WTC11 (cell line): ENCODE measurements around the gene CDC45. TPM values are rescaled to one million over a fixed set of nuclear protein-coding genes. Genes with fewer than 3 reads are reported as not detected.

Source experiments
- ATAC-seq: fragments of 200-7000 bp; cut with Tn5 transposase; 2 replicates; pipeline ENCODE4 v1.10.0; 2021; ENCODE audit warnings: mild to moderate bottlenecking, moderate library complexity
- CTCF ChIA-PET: fragments of 300-600 bp; sonication (Branson Sonifier 250); formaldehyde crosslinking; loops from one replicate; lab custom pipeline; 2021; ENCODE audit warnings: antibody characterized with exemption; lab: Charles Lee
- POLR2A ChIA-PET: fragments of 350-600 bp; sonication (Branson Sonifier 250); formaldehyde crosslinking; loops from one replicate; lab custom pipeline; 2021; ENCODE audit warnings: antibody characterized with exemption; lab: Charles Lee
- DNase-seq: peaks from one replicate; pipeline ENCODE4 v3.0.0; 2021; ENCODE audit warnings: low spot score
- H3K27ac Mint-ChIP-seq: 2 replicates; pipeline ENCODE4 v1.8.0; 2021; ENCODE audit warnings: mixed read lengths
- H3K27me3 Mint-ChIP-seq: 2 replicates; pipeline ENCODE4 v1.8.0; 2021; ENCODE audit warnings: low read depth, mild to moderate bottlenecking, moderate library complexity, mixed read lengths
- H3K36me3 Mint-ChIP-seq: 2 replicates; pipeline ENCODE4 v1.8.0; 2021; ENCODE audit warnings: mixed read lengths
- H3K4me1 Mint-ChIP-seq: 2 replicates; pipeline ENCODE4 v1.8.0; 2022; ENCODE audit warnings: mixed read lengths
- H3K4me3 Mint-ChIP-seq: 2 replicates; pipeline ENCODE4 v1.8.0; 2021; ENCODE audit warnings: mild to moderate bottlenecking, moderate library complexity, mixed read lengths
- H3K9me3 Mint-ChIP-seq: 2 replicates; pipeline ENCODE4 v1.8.0; 2021; ENCODE audit warnings: mixed read lengths
- GABPB1 ChIP-seq: sonication (generic); formaldehyde crosslinking; IDR thresholded peaks from 2 replicates; pipeline ENCODE4 v1.8.1; 2023; ENCODE audit warnings: mild to moderate bottlenecking, missing genetic modification reagents
- GRHL2 ChIP-seq: fragments of 250-450 bp; sonication (Bioruptor Pico); IDR thresholded peaks from 2 replicates; pipeline ENCODE4 v1.8.0; 2022; ENCODE audit warnings: mild to moderate bottlenecking, moderate library complexity; ENCODE audit not compliant: insufficient replicate concordance, severe bottlenecking
- GTF2I ChIP-seq: fragments of 250-450 bp; sonication (Bioruptor Pico); conservative IDR thresholded peaks from 2 replicates; pipeline ENCODE4 v1.4.0; 2021; ENCODE audit warnings: mild to moderate bottlenecking
- IRF2 ChIP-seq: sonication (generic); formaldehyde crosslinking; IDR thresholded peaks from 2 replicates; pipeline ENCODE4 v1.8.0; 2022; ENCODE audit warnings: low read depth, missing genetic modification reagents, borderline replicate concordance
- JUN ChIP-seq: sonication (generic); formaldehyde crosslinking; IDR thresholded peaks from 2 replicates; pipeline ENCODE4 v1.8.0; 2023; ENCODE audit warnings: mild to moderate bottlenecking, missing genetic modification reagents
- MYBL2 ChIP-seq: sonication (generic); formaldehyde crosslinking; IDR thresholded peaks from 2 replicates; pipeline ENCODE4 v1.8.1; 2023; ENCODE audit warnings: mild to moderate bottlenecking, moderate library complexity, missing genetic modification reagents
- NFATC4 ChIP-seq: fragments of 250-450 bp; sonication (Bioruptor Pico); IDR thresholded peaks from 2 replicates; pipeline ENCODE4 v1.9.0; 2021; ENCODE audit warnings: mild to moderate bottlenecking
- NFYB ChIP-seq: sonication (generic); formaldehyde crosslinking; conservative IDR thresholded peaks from 2 replicates; pipeline ENCODE4 v1.8.0; 2022; ENCODE audit warnings: low read depth, missing genetic modification reagents
- NR1H2 ChIP-seq: sonication (generic); formaldehyde crosslinking; IDR thresholded peaks from 2 replicates; pipeline ENCODE4 v1.9.0; 2021; ENCODE audit warnings: mild to moderate bottlenecking, moderate library complexity, missing genetic modification reagents
- NR3C1 ChIP-seq: sonication (generic); formaldehyde crosslinking; conservative IDR thresholded peaks from 2 replicates; pipeline ENCODE4 v1.8.1; 2023; ENCODE audit warnings: low read depth, mild to moderate bottlenecking, missing genetic modification reagents
- PRRX2 ChIP-seq: fragments of 250-450 bp; sonication (Bioruptor Pico); IDR thresholded peaks from 2 replicates; pipeline ENCODE4 v1.8.0; 2021; ENCODE audit warnings: mild to moderate bottlenecking
- TEAD1 ChIP-seq: sonication (generic); formaldehyde crosslinking; IDR thresholded peaks from 2 replicates; pipeline ENCODE4 v1.8.0; 2022; ENCODE audit warnings: mild to moderate bottlenecking, missing genetic modification reagents
- ZBTB21 ChIP-seq: sonication (generic); formaldehyde crosslinking; IDR thresholded peaks from 2 replicates; pipeline ENCODE4 v1.8.1; 2023; ENCODE audit warnings: mild to moderate bottlenecking, missing genetic modification reagents, borderline replicate concordance
- ZNF263 ChIP-seq: sonication (generic); formaldehyde crosslinking; IDR thresholded peaks from 2 replicates; pipeline ENCODE4 v1.8.1; 2022; ENCODE audit warnings: low read depth, mild to moderate bottlenecking, moderate library complexity, missing genetic modification reagents
- ZNF317 ChIP-seq: sonication (generic); formaldehyde crosslinking; IDR thresholded peaks from 2 replicates; pipeline ENCODE4 v1.8.1; 2023; ENCODE audit warnings: low read depth, mild to moderate bottlenecking, moderate library complexity, missing genetic modification reagents, borderline replicate concordance
- ZNF423 ChIP-seq: fragments of 250-450 bp; sonication (Bioruptor Pico); IDR thresholded peaks from 2 replicates; pipeline ENCODE4 v2.1.2; 2022; ENCODE audit warnings: mild to moderate bottlenecking, moderate library complexity
- total RNA-seq: library from RNA; stranded (reverse); gene quantifications from 3 replicates; pipeline ENCODE4 v1.2.3, GENCODE V29; 2021
- TF ChIP-seq, protein P1 (sequence below): sonication (generic); formaldehyde crosslinking; IDR thresholded peaks from 2 replicates; pipeline ENCODE4 v1.8.1; 2023; ENCODE audit warnings: mild to moderate bottlenecking, missing genetic modification reagents
- TF ChIP-seq, protein P2 (sequence below): fragments of 250-450 bp; sonication (Bioruptor Pico); IDR thresholded peaks from 2 replicates; pipeline ENCODE4 v1.9.0; 2021; ENCODE audit warnings: moderate library complexity, mild to moderate bottlenecking, inconsistent platforms, borderline replicate concordance
- TF ChIP-seq, protein P3 (sequence below): fragments of 250-450 bp; sonication (Bioruptor Pico); conservative IDR thresholded peaks from 2 replicates; pipeline ENCODE4 v1.9.0; 2021; ENCODE audit warnings: mild to moderate bottlenecking
- TF ChIP-seq, protein P4 (sequence below): sonication (generic); formaldehyde crosslinking; IDR thresholded peaks from 2 replicates; pipeline ENCODE4 v1.8.0; 2023; ENCODE audit warnings: missing genetic modification reagents
- TF ChIP-seq, protein P5 (sequence below): fragments of 250-450 bp; sonication (Bioruptor Pico); IDR thresholded peaks from 2 replicates; pipeline ENCODE4 v1.9.0; 2021; ENCODE audit warnings: mild to moderate bottlenecking
- TF ChIP-seq, protein P6 (sequence below): sonication (generic); formaldehyde crosslinking; conservative IDR thresholded peaks from 2 replicates; pipeline ENCODE4 v1.8.1; 2022; ENCODE audit warnings: mild to moderate bottlenecking, missing genetic modification reagents
- TF ChIP-seq, protein P7 (sequence below): sonication (generic); formaldehyde crosslinking; IDR thresholded peaks from 2 replicates; pipeline ENCODE4 v1.8.1; 2022; ENCODE audit warnings: mild to moderate bottlenecking, moderate library complexity, missing genetic modification reagents

The CDC45 gene
- total RNA-seq, 1 experiment from 2014 or later: 38.1 TPM

DNA sequence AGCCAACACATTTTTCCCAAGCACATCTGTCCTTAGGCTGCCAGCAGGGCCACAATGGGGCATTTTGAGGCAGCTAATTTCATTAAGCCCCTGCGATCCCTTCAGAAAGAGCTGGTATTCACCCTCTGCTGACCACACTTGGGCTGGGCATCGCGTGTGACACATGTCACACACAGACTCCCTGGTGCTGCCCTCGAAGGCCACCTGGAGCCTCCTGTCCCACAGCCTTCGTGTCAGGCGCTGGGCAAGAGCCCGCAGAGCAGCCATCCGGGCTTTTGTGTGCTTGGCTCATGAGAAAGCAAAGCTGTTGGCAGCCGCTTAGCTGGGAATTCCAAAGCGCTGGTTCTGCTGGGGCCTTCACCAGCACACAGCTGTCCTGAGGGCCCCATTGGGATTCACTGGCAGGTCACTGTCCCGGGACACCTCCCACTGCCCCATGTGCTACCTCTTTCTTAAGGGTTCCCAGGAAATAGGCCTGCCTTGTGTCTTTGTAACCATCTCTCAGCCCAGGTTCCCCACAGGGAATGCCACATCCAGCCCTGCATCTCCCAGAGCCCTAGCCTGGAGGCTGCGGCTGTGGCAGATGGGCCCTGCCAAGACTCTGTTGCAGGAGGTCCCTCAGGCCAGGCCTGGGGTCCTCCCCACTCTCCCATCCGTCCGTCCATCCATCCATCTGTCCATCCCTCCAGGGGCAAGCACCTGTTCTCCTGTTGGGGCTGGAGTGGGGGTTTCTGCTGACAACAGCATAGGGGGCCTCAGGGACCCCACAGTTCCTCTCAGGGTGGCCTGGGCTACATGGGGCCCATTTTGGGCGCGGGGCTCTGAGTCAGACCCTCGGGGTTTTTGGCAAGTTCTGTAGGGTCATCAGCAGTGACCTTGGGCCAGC is 39.6 kb downstream of the CDC45 start (continued):
- TF ChIP-seq, protein P1, sequence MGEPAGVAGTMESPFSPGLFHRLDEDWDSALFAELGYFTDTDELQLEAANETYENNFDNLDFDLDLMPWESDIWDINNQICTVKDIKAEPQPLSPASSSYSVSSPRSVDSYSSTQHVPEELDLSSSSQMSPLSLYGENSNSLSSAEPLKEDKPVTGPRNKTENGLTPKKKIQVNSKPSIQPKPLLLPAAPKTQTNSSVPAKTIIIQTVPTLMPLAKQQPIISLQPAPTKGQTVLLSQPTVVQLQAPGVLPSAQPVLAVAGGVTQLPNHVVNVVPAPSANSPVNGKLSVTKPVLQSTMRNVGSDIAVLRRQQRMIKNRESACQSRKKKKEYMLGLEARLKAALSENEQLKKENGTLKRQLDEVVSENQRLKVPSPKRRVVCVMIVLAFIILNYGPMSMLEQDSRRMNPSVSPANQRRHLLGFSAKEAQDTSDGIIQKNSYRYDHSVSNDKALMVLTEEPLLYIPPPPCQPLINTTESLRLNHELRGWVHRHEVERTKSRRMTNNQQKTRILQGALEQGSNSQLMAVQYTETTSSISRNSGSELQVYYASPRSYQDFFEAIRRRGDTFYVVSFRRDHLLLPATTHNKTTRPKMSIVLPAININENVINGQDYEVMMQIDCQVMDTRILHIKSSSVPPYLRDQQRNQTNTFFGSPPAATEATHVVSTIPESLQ (CRISPR knock-in tag): no peak
- TF ChIP-seq GABPB1 (CRISPR knock-in tag) (no peak), JUN (no peak), NR3C1 (CRISPR knock-in tag) (no peak), IRF2 (CRISPR knock-in tag) (no peak), MYBL2 (CRISPR knock-in tag) (no peak), ZBTB21 (CRISPR knock-in tag) (no peak), ZNF423 (CRISPR knock-in tag) (no peak)
- TF ChIP-seq, protein P2, sequence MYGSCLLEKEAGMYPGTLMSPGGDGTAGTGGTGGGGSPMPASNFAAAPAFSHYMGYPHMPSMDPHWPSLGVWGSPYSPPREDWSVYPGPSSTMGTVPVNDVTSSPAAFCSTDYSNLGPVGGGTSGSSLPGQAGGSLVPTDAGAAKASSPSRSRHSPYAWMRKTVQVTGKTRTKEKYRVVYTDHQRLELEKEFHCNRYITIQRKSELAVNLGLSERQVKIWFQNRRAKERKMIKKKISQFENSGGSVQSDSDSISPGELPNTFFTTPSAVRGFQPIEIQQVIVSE (CRISPR knock-in tag): no peak
- TF ChIP-seq, protein P3, sequence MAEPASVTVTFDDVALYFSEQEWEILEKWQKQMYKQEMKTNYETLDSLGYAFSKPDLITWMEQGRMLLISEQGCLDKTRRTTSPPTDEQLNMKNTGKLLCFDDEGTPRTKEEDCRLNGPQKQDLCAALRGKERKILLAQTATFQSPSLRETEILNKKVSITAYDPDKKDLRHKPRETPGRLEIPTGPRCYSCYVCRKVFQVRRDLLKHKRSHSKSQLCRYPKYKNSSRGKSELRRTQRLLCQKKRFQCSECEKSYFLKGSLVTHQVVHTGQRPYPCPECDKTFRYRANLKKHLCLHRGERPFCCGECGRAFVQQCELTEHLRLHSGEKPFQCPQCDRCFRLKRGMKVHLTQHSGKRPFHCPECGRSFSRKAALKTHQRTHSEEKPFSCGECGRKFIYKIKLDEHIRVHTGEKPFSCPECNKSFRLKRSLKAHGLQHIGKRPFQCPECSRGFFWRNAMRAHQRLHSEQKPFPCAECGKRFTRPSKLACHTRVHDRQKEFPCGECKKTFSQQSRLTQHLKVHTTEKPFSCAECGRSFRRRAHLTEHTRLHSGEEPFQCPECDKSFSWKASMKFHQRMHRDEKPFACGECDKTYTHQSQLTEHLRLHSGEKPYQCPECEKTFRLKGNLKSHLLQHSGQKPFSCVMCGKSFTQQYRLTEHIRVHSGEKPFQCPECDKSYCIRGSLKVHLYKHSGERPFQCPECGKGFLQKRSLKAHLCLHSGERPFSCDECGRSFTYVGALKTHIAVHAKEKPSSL (CRISPR knock-in tag): no peak
- TF ChIP-seq, protein P4, sequence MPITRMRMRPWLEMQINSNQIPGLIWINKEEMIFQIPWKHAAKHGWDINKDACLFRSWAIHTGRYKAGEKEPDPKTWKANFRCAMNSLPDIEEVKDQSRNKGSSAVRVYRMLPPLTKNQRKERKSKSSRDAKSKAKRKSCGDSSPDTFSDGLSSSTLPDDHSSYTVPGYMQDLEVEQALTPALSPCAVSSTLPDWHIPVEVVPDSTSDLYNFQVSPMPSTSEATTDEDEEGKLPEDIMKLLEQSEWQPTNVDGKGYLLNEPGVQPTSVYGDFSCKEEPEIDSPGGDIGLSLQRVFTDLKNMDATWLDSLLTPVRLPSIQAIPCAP (CRISPR knock-in tag): no peak
- TF ChIP-seq, all 79 proteins: peak for 0

DNA sequence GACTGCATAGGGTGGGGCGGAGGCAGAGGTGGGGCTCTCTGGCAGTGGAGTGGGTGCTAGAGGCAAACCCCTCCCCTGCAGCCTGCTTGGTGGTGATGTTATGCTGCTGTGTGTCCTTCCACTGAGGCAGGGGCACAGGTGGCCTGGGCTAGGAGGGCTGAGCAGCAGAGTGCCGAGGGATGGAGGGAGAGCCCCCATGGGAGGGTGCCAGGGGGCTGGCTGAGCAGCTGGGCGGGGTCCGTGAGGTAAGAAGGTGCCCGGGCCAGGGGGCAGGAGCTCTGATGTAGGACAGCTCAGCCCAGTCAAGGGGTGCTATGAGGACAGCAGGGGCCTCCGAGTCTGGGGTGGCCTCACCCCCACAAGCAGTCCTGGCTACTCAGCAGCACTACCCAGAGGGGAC is 40.3 kb downstream of the CDC45 start:
- H3K27ac Mint-ChIP-seq: no peak overlapping the region
- TF ChIP-seq NR1H2: no peak
- no peak for TF ChIP-seq ZNF263 (CRISPR knock-in tag)
- TF ChIP-seq TEAD1 (CRISPR knock-in tag): no peak
- TF ChIP-seq GTF2I (CRISPR knock-in tag): no peak
- no peak for TF ChIP-seq ZNF317 (CRISPR knock-in tag)
- TF ChIP-seq, protein P5, sequence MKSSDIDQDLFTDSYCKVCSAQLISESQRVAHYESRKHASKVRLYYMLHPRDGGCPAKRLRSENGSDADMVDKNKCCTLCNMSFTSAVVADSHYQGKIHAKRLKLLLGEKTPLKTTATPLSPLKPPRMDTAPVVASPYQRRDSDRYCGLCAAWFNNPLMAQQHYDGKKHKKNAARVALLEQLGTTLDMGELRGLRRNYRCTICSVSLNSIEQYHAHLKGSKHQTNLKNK (CRISPR knock-in tag): no peak
- TF ChIP-seq, protein P6, sequence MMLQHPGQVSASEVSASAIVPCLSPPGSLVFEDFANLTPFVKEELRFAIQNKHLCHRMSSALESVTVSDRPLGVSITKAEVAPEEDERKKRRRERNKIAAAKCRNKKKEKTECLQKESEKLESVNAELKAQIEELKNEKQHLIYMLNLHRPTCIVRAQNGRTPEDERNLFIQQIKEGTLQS (CRISPR knock-in tag): no peak
- no peak for TF ChIP-seq GRHL2
- TF ChIP-seq, protein P7, sequence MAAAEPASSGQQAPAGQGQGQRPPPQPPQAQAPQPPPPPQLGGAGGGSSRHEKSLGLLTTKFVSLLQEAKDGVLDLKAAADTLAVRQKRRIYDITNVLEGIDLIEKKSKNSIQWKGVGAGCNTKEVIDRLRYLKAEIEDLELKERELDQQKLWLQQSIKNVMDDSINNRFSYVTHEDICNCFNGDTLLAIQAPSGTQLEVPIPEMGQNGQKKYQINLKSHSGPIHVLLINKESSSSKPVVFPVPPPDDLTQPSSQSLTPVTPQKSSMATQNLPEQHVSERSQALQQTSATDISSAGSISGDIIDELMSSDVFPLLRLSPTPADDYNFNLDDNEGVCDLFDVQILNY (CRISPR knock-in tag): no peak
- no peak for TF ChIP-seq NFYB (CRISPR knock-in tag)
- TF ChIP-seq NFATC4 (CRISPR knock-in tag): no peak
- TF ChIP-seq PRRX2 (CRISPR knock-in tag): no peak
- TF ChIP-seq GABPB1 (CRISPR knock-in tag): no peak
- H3K9me3 Mint-ChIP-seq: no peaks in the 10 kb centered on the region
- H3K4me1 Mint-ChIP-seq: peaks cover 10% of the 10 kb centered on the region
- CTCF ChIA-PET: interaction anchor here (5.0 kb wide), 1 partner anchor 110 kb away, joined by 49 read pairs; no protein-coding TSS in a partner anchor
- no peak overlapping the region for H3K4me3 Mint-ChIP-seq
- POLR2A ChIA-PET: no interaction called here
- peaks cover 29% of the 10 kb centered on the region for H3K27me3 Mint-ChIP-seq
- DNase-seq (no peak), ATAC-seq (no peak)
- H3K36me3 Mint-ChIP-seq: peaks cover 13% of the 10 kb centered on the region
